ENCODE measurements around the gene CAB39. TPM values are rescaled to one million over a fixed set of nuclear protein-coding genes. Genes with fewer than 3 reads are reported as not detected.
A peak's percentile ranks its signal among the peaks of the same experiment; 100 is the strongest.

CAB39 gene
- total and polyA plus RNA-seq, 10 donors, result 24.4 to 120 (median 80.2) TPM

- 57 to 75% (median 70%) methylated on average over 6 of the region's 6 CpGs for WGBS, 5 donors
- Histone ChIP-seq H3K36me3 (peaks cover 0 to 32% (median 9%) of the 10 kb centered on the region in 6 donors), H3K27ac (peak overlapping the region in 2 of 8 donors; percentile 22 to 51), H3K4me3 (no peak overlapping the region), H3K27me3 (replicated peaks in 1 of 7) (no peaks in the 10 kb centered on the region), H3K9me3 (no peaks in the 10 kb centered on the region), H3K4me1 (peaks cover 17 to 82% (median 61%) of the 10 kb centered on the region in 6 donors)
- TF ChIP-seq CTCF (IDR thresholded peaks at IDR 0.05 in 8 of 11, conservative IDR thresholded peaks at IDR 0.05 in 3 of 11) (no peak), POLR2AphosphoS5 (IDR thresholded peaks at IDR 0.05) (no peak), POLR2A (IDR thresholded peaks at IDR 0.05) (no peak)
- DNase-seq, result no peak
- intact Hi-C loops (cut with DNase I; ENCODE audit: low total_unique reads), result no loop called here
Measured at GRCh38 chr2:230737791-230738226, 25.2 kb downstream of the CAB39 start.

- Histone ChIP-seq H3K27me3 (replicated peaks in 1 of 7) (no peaks in the 10 kb centered on the region), H3K4me3 (no peak overlapping the region), H3K36me3 (peaks cover 0 to 32% (median 9%) of the 10 kb centered on the region in 6 donors), H3K9me3 (no peaks in the 10 kb centered on the region), H3K27ac (peak overlapping the region in 3 of 8 donors; percentile 22 to 51 (median 43)), H3K4me1 (peaks cover 15 to 82% (median 58%) of the 10 kb centered on the region in 6 donors)
- no peak for DNase-seq
- TF ChIP-seq POLR2A (IDR thresholded peaks at IDR 0.05), result no peak
- TF ChIP-seq CTCF (IDR thresholded peaks at IDR 0.05 in 8 of 11, conservative IDR thresholded peaks at IDR 0.05 in 3 of 11), result no peak
- no peak for TF ChIP-seq POLR2AphosphoS5 (IDR thresholded peaks at IDR 0.05)
- WGBS, 5 donors, result 19 to 40% (median 26%) methylated on average over 1 of the region's 1 CpG
- intact Hi-C loops (cut with DNase I; ENCODE audit: low total_unique reads), result no loop called here
Measured at GRCh38 chr2:230738391-230738811, 25.8 kb downstream of the CAB39 start.

GRCh38 chr2:230738924-230739323 is 26.3 kb downstream of the CAB39 start:
- DNase-seq, result no peak
- intact Hi-C loops (cut with DNase I; ENCODE audit: low total_unique reads), result no loop called here
- Histone ChIP-seq H3K9me3 (no peaks in the 10 kb centered on the region), H3K4me3 (no peak overlapping the region), H3K4me1 (peaks cover 12 to 81% (median 53%) of the 10 kb centered on the region in 6 donors), H3K27me3 (replicated peaks in 1 of 7) (no peaks in the 10 kb centered on the region), H3K36me3 (peaks cover 0 to 37% (median 9%) of the 10 kb centered on the region in 6 donors), H3K27ac (peak overlapping the region in 2 of 8 donors; percentile 22 to 51)
- TF ChIP-seq POLR2AphosphoS5 (IDR thresholded peaks at IDR 0.05), result no peak
- no peak for TF ChIP-seq POLR2A (IDR thresholded peaks at IDR 0.05)
- TF ChIP-seq CTCF (IDR thresholded peaks at IDR 0.05 in 8 of 11, conservative IDR thresholded peaks at IDR 0.05 in 3 of 11), result no peak
- 79 to 84% (median 82%) methylated on average over 2 of the region's 2 CpGs for WGBS, 5 donors

GRCh38 chr2:230739961-230740360 is 27.3 kb downstream of the CAB39 start:
- Histone ChIP-seq H3K4me3 (no peak overlapping the region), H3K4me1 (peaks cover 12 to 81% (median 44%) of the 10 kb centered on the region in 6 donors), H3K36me3 (peaks cover 0 to 44% (median 12%) of the 10 kb centered on the region in 6 donors), H3K27me3 (replicated peaks in 1 of 7) (no peaks in the 10 kb centered on the region), H3K27ac (no peak overlapping the region), H3K9me3 (no peaks in the 10 kb centered on the region)
- TF ChIP-seq POLR2AphosphoS5 (IDR thresholded peaks at IDR 0.05) (no peak), CTCF (IDR thresholded peaks at IDR 0.05 in 8 of 11, conservative IDR thresholded peaks at IDR 0.05 in 3 of 11) (no peak), POLR2A (IDR thresholded peaks at IDR 0.05) (no peak)
- 91 to 98% (median 93%) methylated on average over 2 of the region's 2 CpGs for WGBS, 5 donors
- no peak for DNase-seq
- intact Hi-C loops (cut with DNase I; ENCODE audit: low total_unique reads), result no loop called here

All from spleen (tissue), 11 donors.